HepG2 (cell line): Measurements from ENCODE around the gene MYL6B. TPM values are rescaled to one million over a fixed set of nuclear protein-coding genes. Genes with fewer than 3 reads are reported as not detected.

ENCODE experiments used
- ATF1 ChIP-seq: IDR thresholded peaks from 2 replicates; pipeline ENCODE4 v1.6.1; 2016; ENCODE audit warnings: mild to moderate bottlenecking, control low read depth
- ETV6 ChIP-seq: sonication (generic); formaldehyde crosslinking; conservative IDR thresholded peaks from 2 replicates; pipeline ENCODE4 v1.4.0; 2020; ENCODE audit warnings: missing genetic modification reagents
- KLF16 ChIP-seq, 2 experiments: sonication (generic) in 1 of 2; formaldehyde crosslinking in 1 of 2; IDR thresholded peaks; 2 replicates each; pipeline versions ENCODE4 v1.6.1 to v1.8.0; 2016 to 2023; ENCODE audit warnings: missing genetic modification reagents in 2 of 2, missing compliant biosample characterization in 1 of 2
- KLF6 ChIP-seq: IDR thresholded peaks from 2 replicates; pipeline ENCODE4 v1.8.0; 2016; ENCODE audit warnings: missing biosample characterization, missing genetic modification reagents
- NFIC ChIP-seq: IDR thresholded peaks from 2 replicates; pipeline ENCODE4 v1.6.1; 2012; ENCODE audit warnings: mild to moderate bottlenecking, low read length, inconsistent platforms
- NFYB ChIP-seq: sonication (generic); formaldehyde crosslinking; IDR thresholded peaks from 2 replicates; pipeline ENCODE4 v1.4.0; 2020; ENCODE audit warnings: missing genetic modification reagents
- RBFOX2 ChIP-seq: fragments of 200-400 bp; formaldehyde crosslinking; IDR thresholded peaks from 2 replicates; pipeline ENCODE4 v1.6.1; 2017; ENCODE audit warnings: low read depth, mild to moderate bottlenecking, low read length
- REST ChIP-seq, 2 experiments: IDR thresholded peaks; 2 replicates each; pipeline ENCODE4 v1.6.1; 2011 to 2012; ENCODE audit warnings: low read length in 2 of 2, borderline replicate concordance in 1 of 2, low read depth in 1 of 2, mild to moderate bottlenecking in 1 of 2, moderate library complexity in 1 of 2
- U2AF2 ChIP-seq: fragments of 200-400 bp; formaldehyde crosslinking; IDR thresholded peaks from 2 replicates; pipeline ENCODE4 v1.6.1; 2017; ENCODE audit warnings: low read depth, mild to moderate bottlenecking, low read length
- ZBTB43 ChIP-seq: sonication (generic); formaldehyde crosslinking; conservative IDR thresholded peaks from 2 replicates; pipeline ENCODE4 v1.4.0; 2020; ENCODE audit warnings: missing genetic modification reagents
- ZNF143 ChIP-seq: sonication (generic); formaldehyde crosslinking; IDR thresholded peaks from 2 replicates; pipeline ENCODE4 v1.4.0; 2020; ENCODE audit warnings: missing genetic modification reagents
- ZNF235 ChIP-seq: sonication (generic); formaldehyde crosslinking; IDR thresholded peaks from 2 replicates; pipeline ENCODE4 v1.8.1; 2023; ENCODE audit warnings: mild to moderate bottlenecking, missing genetic modification reagents, borderline replicate concordance
- ZNF563 ChIP-seq: sonication (generic); formaldehyde crosslinking; IDR thresholded peaks from 2 replicates; pipeline ENCODE4 v1.8.0; 2022; ENCODE audit warnings: mild to moderate bottlenecking, moderate library complexity, missing genetic modification reagents
- ZNF782 ChIP-seq: sonication (generic); formaldehyde crosslinking; IDR thresholded peaks from 2 replicates; pipeline ENCODE4 v1.4.0; 2020; ENCODE audit warnings: missing genetic modification reagents, mild to moderate bottlenecking, borderline replicate concordance
- polyA plus RNA-seq, 8 experiments: library from polyadenylated mRNA; depleted of rRNA in 3 of 8; stranded (reverse) in 7 of 8; unstranded in 1 of 8; fragments of >200 nt; fragmentation: Illumina TruSeq in 4 of 8; extraction: Trizol in 4 of 8; gene quantifications; 2 replicates each; pipeline versions ENCODE4 v1.2.1 to v1.2.3, GENCODE V29; 2011 to 2016; ENCODE audit warnings: low read depth in 4 of 8, missing spikeins in 1 of 8, mixed read lengths in 1 of 8; ENCODE audit not compliant: insufficient read depth in 1 of 8
- total RNA-seq, 5 experiments: library from RNA; depleted of rRNA; stranded (reverse); fragments of >200 nt; fragmentation: Illumina TruSeq; extraction: Trizol; gene quantifications; 2 replicates each; pipeline ENCODE4 v1.2.3, GENCODE V29; 2016; ENCODE audit warnings: low read depth in 1 of 5
- TF ChIP-seq, protein P1 (sequence below): sonication (generic); formaldehyde crosslinking; IDR thresholded peaks from 2 replicates; pipeline ENCODE4 v1.5.1; 2020; ENCODE audit warnings: mild to moderate bottlenecking, moderate library complexity, missing genetic modification reagents
- TF ChIP-seq, protein P2 (sequence below): sonication (generic); formaldehyde crosslinking; IDR thresholded peaks from 2 replicates; pipeline ENCODE4 v1.5.1; 2020; ENCODE audit warnings: missing genetic modification reagents, mild to moderate bottlenecking, borderline replicate concordance
- TF ChIP-seq, protein P3 (sequence below): IDR thresholded peaks from 2 replicates; pipeline ENCODE4 v1.6.1; 2016; ENCODE audit warnings: missing genetic modification reagents, missing compliant biosample characterization

MYL6B gene
- total and polyA plus RNA-seq, 2 of the 13 experiments (the other 11 are each of a cell fraction or from before 2014, with no cell fraction given): 75.7 to 88.7 TPM

DNA sequence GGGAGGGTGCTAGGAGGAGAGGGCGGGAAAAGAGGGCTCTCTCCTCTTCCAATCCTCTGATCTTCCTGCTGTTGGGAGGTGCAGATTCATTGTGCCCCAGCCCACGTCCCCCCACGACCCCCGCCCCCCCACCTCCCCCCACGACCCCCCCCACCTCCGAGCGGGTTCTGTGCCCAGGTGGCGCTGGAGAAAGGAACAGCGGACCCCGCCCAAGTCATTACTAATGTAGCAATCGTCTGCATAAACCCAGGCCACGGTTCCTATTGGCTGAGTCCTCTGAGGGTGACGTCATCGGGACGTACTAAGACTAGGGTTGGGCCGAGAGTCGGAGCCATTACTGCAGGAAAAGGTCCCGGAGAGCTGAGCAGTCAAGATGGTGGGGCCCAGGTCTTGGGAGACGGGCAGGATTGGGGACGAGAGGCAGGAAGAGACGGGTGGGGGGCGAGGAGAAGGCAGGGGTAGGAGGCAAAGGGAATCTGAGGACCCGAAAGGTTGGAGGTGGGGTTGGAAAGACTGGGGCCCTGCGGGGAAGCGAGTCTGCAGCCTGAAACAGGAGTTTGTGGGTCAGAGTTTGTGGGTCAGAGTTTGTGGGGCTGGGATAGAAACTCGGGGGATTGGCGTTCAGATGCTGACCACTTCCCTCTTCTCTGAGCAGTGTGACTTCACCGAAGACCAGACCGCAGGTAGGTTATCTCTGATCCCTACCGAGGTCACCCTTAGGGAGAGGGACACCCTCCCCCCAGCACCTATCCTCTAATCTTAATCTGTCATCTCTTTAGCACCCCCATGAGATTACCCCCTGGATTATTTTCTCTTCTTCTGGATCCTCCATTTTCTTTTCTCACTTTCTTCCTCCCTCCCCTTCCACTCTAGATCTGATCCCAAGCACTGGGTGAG lies 5.9 kb downstream of the MYL6B start, which contains the start of gene MYL6 (continued):
- TF ChIP-seq REST (IDR thresholded peaks at IDR 0.05; ENCODE audit: borderline replicate concordance in 1 of 2, low read depth in 1 of 2, low read length in 2 of 2) (peak in 1 of 2 experiments; percentile 50; a peak in 1 of 4 replicates), ZNF143 (CRISPR knock-in tag) (no peak), NFYB (CRISPR knock-in tag) (peak; percentile 75), NFIC (0 out of 2 replicates have a peak, but pooled peaks have one; percentile 32), U2AF2 (no peak), ETV6 (CRISPR knock-in tag) (0 out of 2 replicates have a peak, but pooled peaks have one; percentile 16), ZNF563 (CRISPR knock-in tag) (0 out of 2 replicates have a peak, but pooled peaks have one; percentile 18), ATF1 (peak; percentile 57; the same call in 1 of the 2 replicates), RBFOX2 (peak; percentile 60), ZNF235 (CRISPR knock-in tag) (peak; percentile 64; the same call in 1 of the 2 replicates), KLF6 (CRISPR knock-in tag) (peak; percentile 75; the same call in 1 of the 2 replicates), ZNF782 (CRISPR knock-in tag) (0 out of 2 replicates have a peak, but pooled peaks have one; percentile 58), KLF16 (CRISPR knock-in tag; IDR thresholded peaks at IDR 0.05) (0 out of 4 replicates have a peak, but pooled peaks of 1 of the 2 experiments have one; percentile 47), ZBTB43 (0 out of 2 replicates have a peak, but pooled peaks have one; percentile 9)
- TF ChIP-seq, protein P1, sequence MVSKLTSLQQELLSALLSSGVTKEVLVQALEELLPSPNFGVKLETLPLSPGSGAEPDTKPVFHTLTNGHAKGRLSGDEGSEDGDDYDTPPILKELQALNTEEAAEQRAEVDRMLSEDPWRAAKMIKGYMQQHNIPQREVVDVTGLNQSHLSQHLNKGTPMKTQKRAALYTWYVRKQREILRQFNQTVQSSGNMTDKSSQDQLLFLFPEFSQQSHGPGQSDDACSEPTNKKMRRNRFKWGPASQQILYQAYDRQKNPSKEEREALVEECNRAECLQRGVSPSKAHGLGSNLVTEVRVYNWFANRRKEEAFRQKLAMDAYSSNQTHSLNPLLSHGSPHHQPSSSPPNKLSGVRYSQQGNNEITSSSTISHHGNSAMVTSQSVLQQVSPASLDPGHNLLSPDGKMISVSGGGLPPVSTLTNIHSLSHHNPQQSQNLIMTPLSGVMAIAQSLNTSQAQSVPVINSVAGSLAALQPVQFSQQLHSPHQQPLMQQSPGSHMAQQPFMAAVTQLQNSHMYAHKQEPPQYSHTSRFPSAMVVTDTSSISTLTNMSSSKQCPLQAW (CRISPR knock-in tag): 0 out of 2 replicates have a peak, but pooled peaks have one; percentile 60
- TF ChIP-seq, protein P2, sequence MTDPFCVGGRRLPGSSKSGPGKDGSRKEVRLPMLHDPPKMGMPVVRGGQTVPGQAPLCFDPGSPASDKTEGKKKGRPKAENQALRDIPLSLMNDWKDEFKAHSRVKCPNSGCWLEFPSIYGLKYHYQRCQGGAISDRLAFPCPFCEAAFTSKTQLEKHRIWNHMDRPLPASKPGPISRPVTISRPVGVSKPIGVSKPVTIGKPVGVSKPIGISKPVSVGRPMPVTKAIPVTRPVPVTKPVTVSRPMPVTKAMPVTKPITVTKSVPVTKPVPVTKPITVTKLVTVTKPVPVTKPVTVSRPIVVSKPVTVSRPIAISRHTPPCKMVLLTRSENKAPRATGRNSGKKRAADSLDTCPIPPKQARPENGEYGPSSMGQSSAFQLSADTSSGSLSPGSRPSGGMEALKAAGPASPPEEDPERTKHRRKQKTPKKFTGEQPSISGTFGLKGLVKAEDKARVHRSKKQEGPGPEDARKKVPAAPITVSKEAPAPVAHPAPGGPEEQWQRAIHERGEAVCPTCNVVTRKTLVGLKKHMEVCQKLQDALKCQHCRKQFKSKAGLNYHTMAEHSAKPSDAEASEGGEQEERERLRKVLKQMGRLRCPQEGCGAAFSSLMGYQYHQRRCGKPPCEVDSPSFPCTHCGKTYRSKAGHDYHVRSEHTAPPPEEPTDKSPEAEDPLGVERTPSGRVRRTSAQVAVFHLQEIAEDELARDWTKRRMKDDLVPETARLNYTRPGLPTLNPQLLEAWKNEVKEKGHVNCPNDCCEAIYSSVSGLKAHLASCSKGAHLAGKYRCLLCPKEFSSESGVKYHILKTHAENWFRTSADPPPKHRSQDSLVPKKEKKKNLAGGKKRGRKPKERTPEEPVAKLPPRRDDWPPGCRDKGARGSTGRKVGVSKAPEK (CRISPR knock-in tag): no peak
- TF ChIP-seq, protein P3, sequence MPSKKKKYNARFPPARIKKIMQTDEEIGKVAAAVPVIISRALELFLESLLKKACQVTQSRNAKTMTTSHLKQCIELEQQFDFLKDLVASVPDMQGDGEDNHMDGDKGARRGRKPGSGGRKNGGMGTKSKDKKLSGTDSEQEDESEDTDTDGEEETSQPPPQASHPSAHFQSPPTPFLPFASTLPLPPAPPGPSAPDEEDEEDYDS (CRISPR knock-in tag): peak; percentile 100
